Natural killer cell (primary cell): ENCODE results near the gene SPRR4. TPM values are rescaled to one million over a fixed set of nuclear protein-coding genes. Genes with fewer than 3 reads are reported as not detected.
"Not testable (repeated sequence)": the region's sequence is repeated elsewhere in the genome, so short reads cannot be mapped to it uniquely, and the experiment has no call there.

Experiments used
- ATAC-seq, 3 donors: fragments of 150-1000 bp in 2 of 3; fragments of 200-7000 bp in 1 of 3; cut with Tn5 transposase; 1 replicate in 1 of 3; 2 replicates in 2 of 3; pipeline ENCODE4 v1.10.0; 2021; ENCODE audit warnings: mild to moderate bottlenecking in 2 of 3, moderate library complexity in 2 of 3
- DNase-seq, 2 donors: peaks; one replicate each; pipeline versions ENCODE4 v3.0.0 to v3.0.0-alpha.2; 2013 to 2021; ENCODE audit warnings: mixed read lengths in 1 of 2
- H3K27ac ChIP-seq: one replicate; pipeline ENCODE4 v1.5.1; 2013; ENCODE audit warnings: mild to moderate bottlenecking, low read length
- H3K27me3 ChIP-seq: one replicate; pipeline ENCODE4 v1.6.1; 2013; ENCODE audit warnings: low read length; ENCODE audit not compliant: control insufficient read depth, insufficient read depth
- H3K36me3 ChIP-seq: one replicate; pipeline ENCODE4 v1.6.1; 2013; ENCODE audit warnings: low read length; ENCODE audit not compliant: control insufficient read depth, insufficient read depth
- H3K4me1 ChIP-seq: one replicate; pipeline ENCODE4 v1.6.1; 2013; ENCODE audit warnings: low read length; ENCODE audit not compliant: control insufficient read depth, insufficient read depth
- H3K4me3 ChIP-seq: one replicate; pipeline ENCODE4 v1.5.1; 2013; ENCODE audit warnings: low read length
- H3K9me3 ChIP-seq: one replicate; pipeline ENCODE4 v1.6.1; 2013; ENCODE audit warnings: low read length; ENCODE audit not compliant: control insufficient read depth, insufficient read depth
- H3K27ac Mint-ChIP-seq, 2 donors: one replicate each; pipeline ENCODE4 v1.8.0; 2022; ENCODE audit warnings: mild to moderate bottlenecking in 2 of 2, mixed read lengths in 2 of 2, moderate library complexity in 1 of 2
- H3K27me3 Mint-ChIP-seq, 2 donors: one replicate each; pipeline ENCODE4 v1.8.0; 2022; ENCODE audit warnings: low read depth in 2 of 2, mixed read lengths in 2 of 2
- H3K36me3 Mint-ChIP-seq: one replicate; pipeline ENCODE4 v1.8.0; 2022; ENCODE audit warnings: mixed read lengths
- H3K4me1 Mint-ChIP-seq, 2 donors: one replicate each; pipeline ENCODE4 v1.8.0; 2022; ENCODE audit warnings: mixed read lengths in 2 of 2
- H3K4me3 Mint-ChIP-seq: one replicate; pipeline ENCODE4 v1.8.0; 2022; ENCODE audit warnings: mild to moderate bottlenecking, moderate library complexity, mixed read lengths
- H3K9me3 Mint-ChIP-seq, 2 donors: one replicate each; pipeline ENCODE4 v1.8.0; 2022; ENCODE audit warnings: mixed read lengths in 2 of 2
- CTCF ChIP-seq: fragments of 200-600 bp; IDR thresholded peaks from one replicate; pipeline ENCODE4 v1.8.0; 2022; ENCODE audit warnings: antibody characterized with exemption
- WGBS: methylation state at CpG from one replicate; pipeline ENCODE4 v1.1.7; 2013; ENCODE audit warnings: missing lambda C conversion rate; ENCODE audit not compliant: insufficient coverage; 5-methylcytosine and 5-hydroxymethylcytosine counted together
- intact Hi-C: fragments of 100-400 bp; cut with micrococcal nuclease; formaldehyde crosslinking; loops from one replicate; pipeline ENCODE4 v1.14.2; 2022
- total RNA-seq, 4 donors: library from RNA; stranded (reverse); fragments of 120-200 nt in 1 of 4; gene quantifications; one replicate each; pipeline versions ENCODE4 v1.2.3 to v1.2.4, GENCODE V29; 2013 to 2022

SPRR4 gene
- total RNA-seq, 3 donors from 2014 or later (not counting 1 experiment from before 2014, with no cell fraction given) = not detected

GRCh38 chr1:153000294-153000693 lies 29.8 kb downstream of the SPRR4 start:
- no peak for DNase-seq
- WGBS = 80% methylated on average over 1 of the region's 1 CpG
- no peak for ATAC-seq

GRCh38 chr1:153001382-153001781 lies 30.9 kb downstream of the SPRR4 start, which contains the start of gene SPRR3:
SPRR3 (plus strand) TSS chr1:153001749; CDS start chr1:153003021, 1,272 bp downstream.
- intact Hi-C loops = no loop called here
- Histone ChIP-seq H3K9me3 (no peaks in the 10 kb centered on the region), H3K4me3 (no peak within 1 kb of the TSS), H3K36me3 (no peaks in the 10 kb centered on the region), H3K27ac (no peak within 1 kb of the TSS), H3K4me1 (no peaks in the 10 kb centered on the region), H3K27me3 (no peaks in the 10 kb centered on the region)
- DNase-seq (no peak), ATAC-seq (no peak)
- no peak within 1 kb of the TSS for H3K4me3 Mint-ChIP-seq
- H3K36me3 Mint-ChIP-seq = no peaks in the 10 kb centered on the region
- no peaks in the 10 kb centered on the region for H3K4me1 Mint-ChIP-seq
- H3K27ac Mint-ChIP-seq = no peak within 1 kb of the TSS
- no peaks in the 10 kb centered on the region for H3K9me3 Mint-ChIP-seq
- TF ChIP-seq CTCF = no peak
- WGBS = 47% methylated on average over 1 of the region's 2 CpGs
- H3K27me3 Mint-ChIP-seq = peaks cover 12 to 18% of the 10 kb centered on the region in 2 donors

More at GRCh38 chr1:153000294-153000693, 29.8 kb downstream of the SPRR4 start:
- Mint-ChIP-seq H3K36me3 (no peaks in the 10 kb centered on the region), H3K27ac (no peak overlapping the region), H3K4me3 (no peak overlapping the region), H3K27me3 (peaks cover 17 to 23% of the 10 kb centered on the region in 2 donors), H3K9me3 (peaks cover 0 to 2% of the 10 kb centered on the region in 2 donors), H3K4me1 (no peaks in the 10 kb centered on the region)
- Histone ChIP-seq H3K27me3 (no peaks in the 10 kb centered on the region), H3K36me3 (no peaks in the 10 kb centered on the region), H3K4me3 (no peak overlapping the region), H3K4me1 (no peaks in the 10 kb centered on the region), H3K9me3 (no peaks in the 10 kb centered on the region), H3K27ac (no peak overlapping the region)
- TF ChIP-seq CTCF = no peak
- intact Hi-C loops = no loop called here

GRCh38 chr1:153011235-153011758 lies 40.8 kb downstream of the SPRR4 start:
- H3K27ac Mint-ChIP-seq, H3K36me3 ChIP-seq, H3K9me3 Mint-ChIP-seq, H3K4me1 Mint-ChIP-seq, H3K4me3 ChIP-seq, H3K27ac ChIP-seq, H3K36me3 Mint-ChIP-seq, H3K4me1 ChIP-seq, ATAC-seq, H3K4me3 Mint-ChIP-seq, intact Hi-C loops, H3K9me3 ChIP-seq, H3K27me3 ChIP-seq, DNase-seq: not testable (repeated sequence)
- 87% methylated on average over 8 of the region's 8 CpGs for WGBS
- H3K27me3 Mint-ChIP-seq = peaks cover 2 to 16% of the 10 kb centered on the region in 2 donors

- H3K36me3 ChIP-seq, H3K27me3 ChIP-seq, H3K9me3 Mint-ChIP-seq, DNase-seq, H3K27ac Mint-ChIP-seq, intact Hi-C loops, H3K4me3 Mint-ChIP-seq, H3K36me3 Mint-ChIP-seq, H3K9me3 ChIP-seq, H3K4me1 ChIP-seq, H3K4me3 ChIP-seq, ATAC-seq, H3K4me1 Mint-ChIP-seq, H3K27ac ChIP-seq: not testable (repeated sequence)
- WGBS = 27% methylated on average over 2 of the region's 2 CpGs
- H3K27me3 Mint-ChIP-seq = peaks cover 8 to 33% of the 10 kb centered on the region in 2 donors
Measured at GRCh38 chr1:153021829-153022228, 51.4 kb downstream of the SPRR4 start.

Other genes starting within 250 kb of the SPRR4 start
- gene KPRP, start 212.6 kb upstream of the SPRR4 start, total RNA-seq = not detected
- gene LCE1F, start 195.5 kb upstream of the SPRR4 start, total RNA-seq = not detected
- not detected for gene LCE1E, start 184.4 kb upstream of the SPRR4 start, total RNA-seq
- not detected for gene LCE1D, start 173.9 kb upstream of the SPRR4 start, total RNA-seq
- gene LCE1C, start 164.0 kb upstream of the SPRR4 start, total RNA-seq = not detected
- gene LCE1B, start 158.7 kb upstream of the SPRR4 start, total RNA-seq = not detected
- gene LCE1A, start 143.2 kb upstream of the SPRR4 start, total RNA-seq = not detected
- not detected for gene LCE6A, start 127.8 kb upstream of the SPRR4 start, total RNA-seq
- not detected for gene LCE7A, start 110.7 kb upstream of the SPRR4 start, total RNA-seq
- gene SMCP, start 92.3 kb upstream of the SPRR4 start, total RNA-seq = not detected
- gene IVL, start 62.1 kb upstream of the SPRR4 start, total RNA-seq = not detected
- not detected for gene SPRR5, start 23.4 kb upstream of the SPRR4 start, total RNA-seq
- gene SPRR1A, start 13.4 kb downstream of the SPRR4 start, total RNA-seq = not detected
- gene SPRR3, start 31.1 kb downstream of the SPRR4 start, total RNA-seq = not detected
- gene SPRR1B, start 60.6 kb downstream of the SPRR4 start, total RNA-seq = not detected
- not detected for gene SPRR2D, start 70.5 kb downstream of the SPRR4 start, total RNA-seq
- not detected for gene SPRR2A, start 86.9 kb downstream of the SPRR4 start, total RNA-seq
- not detected for gene SPRR2B, start 101.0 kb downstream of the SPRR4 start, total RNA-seq
- gene SPRR2E, start 123.9 kb downstream of the SPRR4 start, total RNA-seq = not detected
- gene SPRR2F, start 142.9 kb downstream of the SPRR4 start, total RNA-seq = not detected
- not detected for gene SPRR2G, start 180.2 kb downstream of the SPRR4 start, total RNA-seq
- gene LELP1, start 232.8 kb downstream of the SPRR4 start, total RNA-seq = not detected
- not detected for gene PRR9, start 246.9 kb downstream of the SPRR4 start, total RNA-seq